ENCODE data around the gene SLC13A4.
"Not testable (repeated sequence)": the region's sequence is repeated elsewhere in the genome, so short reads cannot be mapped to it uniquely, and the experiment has no call there.

Gene SLC13A4

GRCh38 chr7:135747366-135747765, 19.4 kb upstream of the SLC13A4 start:
- DNase-seq: no peak

- DNase-seq: no peak
Observed at GRCh38 chr7:135745703-135746312, 17.8 kb upstream of the SLC13A4 start.

- DNase-seq: no peak
Observed at GRCh38 chr7:135744938-135745702, 17.1 kb upstream of the SLC13A4 start.

- no peak for DNase-seq
Observed at GRCh38 chr7:135743907-135744731, 16.1 kb upstream of the SLC13A4 start.

- DNase-seq: no peak
Observed at GRCh38 chr7:135742371-135742770, 14.4 kb upstream of the SLC13A4 start.

GRCh38 chr7:135741905-135742304, 13.9 kb upstream of the SLC13A4 start:
- no peak for DNase-seq

- DNase-seq: no peak
Observed at GRCh38 chr7:135740889-135741288, 12.9 kb upstream of the SLC13A4 start.

- DNase-seq: not testable (repeated sequence)
Observed at GRCh38 chr7:135737306-135737647, 9.3 kb upstream of the SLC13A4 start.

- no peak for DNase-seq
Observed at GRCh38 chr7:135736586-135737305, 8.8 kb upstream of the SLC13A4 start.

GRCh38 chr7:135734343-135734689, 6.3 kb upstream of the SLC13A4 start:
- DNase-seq: no peak

- DNase-seq: no peak
Observed at GRCh38 chr7:135733603-135734342, 5.8 kb upstream of the SLC13A4 start.

- no peak for DNase-seq
Observed at GRCh38 chr7:135731131-135731530, 3.1 kb upstream of the SLC13A4 start.

GRCh38 chr7:135729230-135729629, 1.2 kb upstream of the SLC13A4 start:
- no peak for DNase-seq

- no peak for DNase-seq
Observed at GRCh38 chr7:135726911-135727673, 894 bp downstream of the SLC13A4 start.

GRCh38 chr7:135726276-135726788, 1.7 kb downstream of the SLC13A4 start:
- DNase-seq: no peak

- DNase-seq: no peak
Observed at GRCh38 chr7:135723411-135723810, 4.6 kb downstream of the SLC13A4 start.

- no peak for DNase-seq
Observed at GRCh38 chr7:135721198-135721820, 6.7 kb downstream of the SLC13A4 start.

- DNase-seq: no peak
Observed at GRCh38 chr7:135719688-135720087, 8.3 kb downstream of the SLC13A4 start.

GRCh38 chr7:135718794-135719437, 9.1 kb downstream of the SLC13A4 start:
- no peak for DNase-seq

- no peak for DNase-seq
Observed at GRCh38 chr7:135718219-135718618, 9.8 kb downstream of the SLC13A4 start.

All from CD4-positive, alpha-beta T cell treated with Interleukin-4 for 1 hour (primary cell).